HepG2 (cell line): ENCODE results near the gene GOSR1. TPM values are rescaled to one million over a fixed set of nuclear protein-coding genes. Genes with fewer than 3 reads are reported as not detected.

Source experiments
- ATAC-seq: fragments of 200-7000 bp; cut with Tn5 transposase; 3 replicates; pipeline ENCODE4 v1.9.1; 2020; ENCODE audit warnings: mild to moderate bottlenecking, moderate library complexity
- BruUV-seq: library from RNA; stranded (reverse); fragments of 400-500 nt; replicated peaks from 2 replicates; lab custom pipeline; 2021; lab: Mats Ljungman, UMichigan
- CTCF ChIA-PET: fragments of 300-600 bp; formaldehyde crosslinking; extraction: SDS; loops from one replicate; lab custom pipeline; 2021; ENCODE audit warnings: low total read pairs, inconsistent platforms, low intra/inter-chr PET ratio; lab: Yijun Ruan, JAX
- POLR2A ChIA-PET: fragments of 350-600 bp; sonication (Branson Sonifier 250); formaldehyde crosslinking; loops from one replicate; lab custom pipeline; 2020; ENCODE audit warnings: antibody characterized with exemption, inconsistent platforms; lab: Yijun Ruan, JAX
- DNase-seq: peaks from one replicate; pipeline ENCODE4 v3.0.0-alpha.2; 2015; ENCODE audit warnings: low spot score
- FAIRE-seq: peaks from 3 replicates; lab custom pipeline; 2011; peaks lifted over from hg19 to GRCh38; lab: Jason Lieb, UNC
- H2AFZ ChIP-seq: one replicate; pipeline ENCODE4 v1.6.1; 2011; ENCODE audit warnings: low read length, inconsistent platforms
- H3K27ac ChIP-seq: fragments of 300-600 bp; 3 replicates; pipeline ENCODE4 v1.8.0; 2011; ENCODE audit warnings: mixed run types, mild to moderate bottlenecking, mixed read lengths, low read length, inconsistent platforms; ENCODE audit not compliant: insufficient read depth; ENCODE audit errors: extremely low read length
- H3K27me3 ChIP-seq, 2 experiments: fragments of 200-600 bp in 1 of 2; 2 replicates in 1 of 2; 3 replicates in 1 of 2; pipeline versions ENCODE4 v1.6.0 to v1.8.0; 2011; ENCODE audit warnings: low read length in 2 of 2, mild to moderate bottlenecking in 2 of 2, moderate library complexity in 2 of 2, inconsistent platforms in 1 of 2; ENCODE audit not compliant: insufficient read depth in 2 of 2, control insufficient read depth in 1 of 2
- H3K36me3 ChIP-seq, 2 experiments: fragments of 200-600 bp in 1 of 2; replicated peaks in 1 of 2; 2 replicates in 1 of 2; 3 replicates in 1 of 2; pipeline versions ENCODE4 v1.5.1 to v1.8.0; 2011; ENCODE audit warnings: low read length in 2 of 2, inconsistent platforms in 1 of 2; ENCODE audit not compliant: insufficient read depth in 2 of 2, control insufficient read depth in 1 of 2
- H3K4me1 ChIP-seq: 2 replicates; pipeline ENCODE4 v1.5.1; 2012; ENCODE audit warnings: low read length, inconsistent platforms; ENCODE audit not compliant: insufficient read depth
- H3K4me2 ChIP-seq: 2 replicates; pipeline ENCODE4 v1.6.0; 2011; ENCODE audit warnings: low read depth, low read length, inconsistent platforms
- H3K4me3 ChIP-seq, 3 experiments: fragments of 200-600 bp in 1 of 3; sonication (generic), shearing (Covaris generic) in 1 of 3; replicated peaks in 1 of 3; 2 replicates each; pipeline ENCODE4 v1.5.1; 2011 to 2016; ENCODE audit warnings: low read length in 3 of 3, inconsistent platforms in 2 of 3, low read depth in 2 of 3, mild to moderate bottlenecking in 2 of 3, control low read depth in 1 of 3, mixed read lengths in 1 of 3; ENCODE audit not compliant: insufficient read depth in 1 of 3
- H3K79me2 ChIP-seq: one replicate; pipeline ENCODE4 v1.6.1; 2011; ENCODE audit warnings: low read length, inconsistent platforms; ENCODE audit not compliant: insufficient read depth
- H3K9ac ChIP-seq: 2 replicates; pipeline ENCODE4 v1.6.0; 2011; ENCODE audit warnings: mild to moderate bottlenecking, low read depth, low read length, inconsistent platforms; ENCODE audit not compliant: insufficient read depth
- H3K9me3 ChIP-seq: 2 replicates; pipeline ENCODE4 v1.5.1; 2012; ENCODE audit warnings: mild to moderate bottlenecking, low read length
- H4K20me1 ChIP-seq: 2 replicates; pipeline ENCODE4 v1.6.0; 2011; ENCODE audit warnings: inconsistent platforms, mild to moderate bottlenecking, low read length, moderate library complexity; ENCODE audit not compliant: insufficient read depth
- CBX1 ChIP-seq: IDR thresholded peaks from one replicate; pipeline ENCODE4 v1.6.1; 2016; ENCODE audit warnings: antibody characterized with exemption, low read depth
- DNMT3B ChIP-seq: conservative IDR thresholded peaks from 2 replicates; pipeline ENCODE4 v1.6.1; 2016; ENCODE audit warnings: missing biosample characterization, control low read depth
- FOXC1 ChIP-seq: sonication (generic); formaldehyde crosslinking; IDR thresholded peaks from 2 replicates; pipeline ENCODE4 v1.8.0; 2022; ENCODE audit warnings: mild to moderate bottlenecking, missing genetic modification reagents, borderline replicate concordance
- IRF2 ChIP-seq: IDR thresholded peaks from 2 replicates; pipeline ENCODE4 v1.6.1; 2018; ENCODE audit warnings: missing genetic modification reagents, missing compliant biosample characterization
- KLF9 ChIP-seq: IDR thresholded peaks from 2 replicates; pipeline ENCODE4 v1.6.1; 2016; ENCODE audit warnings: low read depth
- MBNL3 ChIP-seq: fragments of 250-450 bp; sonication (Bioruptor Pico); conservative IDR thresholded peaks from 2 replicates; pipeline ENCODE4 v1.8.0; 2022; ENCODE audit warnings: mild to moderate bottlenecking, inconsistent platforms
- MED13 ChIP-seq: sonication (generic); formaldehyde crosslinking; IDR thresholded peaks from 2 replicates; pipeline ENCODE4 v1.5.0; 2020; ENCODE audit warnings: missing genetic modification reagents
- PCBP2 ChIP-seq: fragments of 200-400 bp; formaldehyde crosslinking; optimal IDR thresholded peaks from 2 replicates; pipeline ENCODE3; 2018; ENCODE audit warnings: low read length, low read depth; ENCODE audit not compliant: poor library complexity, severe bottlenecking
- SNAPC2 ChIP-seq: sonication (generic); formaldehyde crosslinking; IDR thresholded peaks from 2 replicates; pipeline ENCODE4 v1.8.1; 2022; ENCODE audit warnings: mild to moderate bottlenecking, missing genetic modification reagents
- SP2 ChIP-seq: sonication (generic); formaldehyde crosslinking; IDR thresholded peaks from 2 replicates; pipeline ENCODE4 v1.5.1; 2020; ENCODE audit warnings: mild to moderate bottlenecking, missing genetic modification reagents
- ZBTB49 ChIP-seq: sonication (generic); formaldehyde crosslinking; IDR thresholded peaks from 2 replicates; pipeline ENCODE4 v1.4.0; 2020; ENCODE audit warnings: missing genetic modification reagents, borderline replicate concordance
- ZFP62 ChIP-seq: sonication (generic); formaldehyde crosslinking; IDR thresholded peaks from 2 replicates; pipeline ENCODE4 v1.4.0; 2020; ENCODE audit warnings: missing genetic modification reagents
- ZNF260 ChIP-seq: sonication (generic); formaldehyde crosslinking; IDR thresholded peaks from 2 replicates; pipeline ENCODE4 v1.4.0; 2020; ENCODE audit warnings: missing genetic modification reagents, low read depth, mild to moderate bottlenecking, borderline replicate concordance
- ZNF337 ChIP-seq: sonication (generic); formaldehyde crosslinking; IDR thresholded peaks from 2 replicates; pipeline ENCODE4 v1.5.1; 2020; ENCODE audit warnings: missing genetic modification reagents, low read depth, mild to moderate bottlenecking, borderline replicate concordance
- ZNF550 ChIP-seq: sonication (generic); formaldehyde crosslinking; IDR thresholded peaks from 2 replicates; pipeline ENCODE4 v1.4.0; 2020; ENCODE audit warnings: mild to moderate bottlenecking, missing genetic modification reagents, borderline replicate concordance
- ZNF747 ChIP-seq: sonication (generic); formaldehyde crosslinking; IDR thresholded peaks from 2 replicates; pipeline ENCODE4 v1.8.1; 2023; ENCODE audit warnings: missing genetic modification reagents, mild to moderate bottlenecking, borderline replicate concordance
- ZNF75D ChIP-seq: sonication (generic); formaldehyde crosslinking; IDR thresholded peaks from 2 replicates; pipeline ENCODE4 v1.8.1; 2023; ENCODE audit warnings: missing genetic modification reagents, mild to moderate bottlenecking, borderline replicate concordance
- ZNF775 ChIP-seq: sonication (generic); formaldehyde crosslinking; IDR thresholded peaks from 2 replicates; pipeline ENCODE4 v1.4.0; 2020; ENCODE audit warnings: missing genetic modification reagents, mild to moderate bottlenecking, moderate library complexity, borderline replicate concordance
- in situ Hi-C: cut with HindIII; loops from 2 replicates; pipeline ENCODE4 v1.10.0; 2017; ENCODE audit warnings: low pct_unique_long_range_greater_than_20kb; ENCODE audit not compliant: extremely low pct_ligation_motif_present
- intact Hi-C: fragments of 100-400 bp; cut with micrococcal nuclease; formaldehyde crosslinking; loops from one replicate; pipeline ENCODE4 v1.10.0; 2022; ENCODE audit not compliant: unreplicated experiment
- polyA plus RNA-seq, 8 experiments: library from polyadenylated mRNA; depleted of rRNA in 3 of 8; stranded (reverse) in 7 of 8; unstranded in 1 of 8; fragments of >200 nt; fragmentation: Illumina TruSeq in 4 of 8; extraction: Trizol in 4 of 8; gene quantifications; 2 replicates each; pipeline versions ENCODE4 v1.2.1 to v1.2.3, GENCODE V29; 2011 to 2016; ENCODE audit warnings: low read depth in 4 of 8, missing spikeins in 1 of 8, mixed read lengths in 1 of 8; ENCODE audit not compliant: insufficient read depth in 1 of 8
- total RNA-seq, 5 experiments: library from RNA; depleted of rRNA; stranded (reverse); fragments of >200 nt; fragmentation: Illumina TruSeq; extraction: Trizol; gene quantifications; 2 replicates each; pipeline ENCODE4 v1.2.3, GENCODE V29; 2016; ENCODE audit warnings: low read depth in 1 of 5

The GOSR1 gene
- total and polyA plus RNA-seq, 2 of the 13 experiments (the other 11 are each of a cell fraction or from before 2014, with no cell fraction given) = 15.8 to 37.0 TPM

- H3K9ac ChIP-seq = no peak overlapping the region
- H3K4me2 ChIP-seq = no peak overlapping the region
- FAIRE-seq (no peak), DNase-seq (no peak), ATAC-seq (no peak)
- H3K4me1 ChIP-seq = no peaks in the 10 kb centered on the region
- H2AFZ ChIP-seq = no peak overlapping the region
- intact Hi-C loops (no loop called here), in situ Hi-C loops (no loop called here)
- H3K36me3 ChIP-seq = peaks cover 7 to 42% of the 10 kb centered on the region in 2 experiments
- no peaks in the 10 kb centered on the region for H3K79me2 ChIP-seq
- POLR2A ChIA-PET = no interaction called here
- TF ChIP-seq SP2 (no peak), ZNF550 (CRISPR knock-in tag) (no peak), FOXC1 (CRISPR knock-in tag) (no peak), ZNF775 (CRISPR knock-in tag) (no peak), KLF9 (CRISPR knock-in tag) (no peak), ZBTB49 (CRISPR knock-in tag) (no peak), SNAPC2 (CRISPR knock-in tag) (no peak), MBNL3 (no peak), ZNF75D (no peak), ZNF337 (CRISPR knock-in tag) (no peak), ZNF747 (no peak), MED13 (no peak), CBX1 (no peak), DNMT3B (CRISPR knock-in tag) (no peak), IRF2 (CRISPR knock-in tag) (no peak), ZNF260 (CRISPR knock-in tag) (no peak), ZFP62 (CRISPR knock-in tag) (no peak), PCBP2 (no peak)
- no peaks in the 10 kb centered on the region for H4K20me1 ChIP-seq
- BruUV-seq = no TSS peak
- no peaks in the 10 kb centered on the region for H3K9me3 ChIP-seq
- no peak overlapping the region for H3K4me3 ChIP-seq
- H3K27ac ChIP-seq = no peak overlapping the region
- CTCF ChIA-PET = no interaction called here
- H3K27me3 ChIP-seq = no peaks in the 10 kb centered on the region
These were observed 40.5 kb upstream of the GOSR1 start for GRCh38 chr17:30436729-30437128.
